Natural killer cell treated with Interleukin-12 subunit alpha and Interleukin-12 subunit beta and Interleukin-15 and Interleukin-18, amount 100 ng/mL, for 72 hours (primary cell): Measurements from ENCODE around the gene POLR1B. TPM values are rescaled to one million over a fixed set of nuclear protein-coding genes. Genes with fewer than 3 reads are reported as not detected.
"Not testable (repeated sequence)": the region's sequence is repeated elsewhere in the genome, so short reads cannot be mapped to it uniquely, and the experiment has no call there.

Experiments used
- ATAC-seq, 2 donors: fragments of 150-1000 bp; cut with Tn5 transposase in 1 of 2; sonication (Bioruptor Pico), chemical (Tn5 transposase) in 1 of 2; 2 replicates each; pipeline ENCODE4 v1.10.0; 2021
- DNase-seq: peaks from one replicate; pipeline ENCODE4 v3.0.0; 2022; ENCODE audit warnings: low spot score
- H3K27ac Mint-ChIP-seq, 2 donors: 1 replicate in 1 of 2; 2 replicates in 1 of 2; pipeline ENCODE4 v1.8.0; 2022; ENCODE audit warnings: mixed read lengths in 2 of 2, mild to moderate bottlenecking in 1 of 2, moderate library complexity in 1 of 2
- H3K27me3 Mint-ChIP-seq, 2 donors: 1 replicate in 1 of 2; 2 replicates in 1 of 2; pipeline ENCODE4 v1.8.0; 2022; ENCODE audit warnings: mixed read lengths in 2 of 2
- H3K36me3 Mint-ChIP-seq: one replicate; pipeline ENCODE4 v1.8.0; 2022; ENCODE audit warnings: mixed read lengths
- H3K4me1 Mint-ChIP-seq, 2 donors: 1 replicate in 1 of 2; 2 replicates in 1 of 2; pipeline ENCODE4 v1.8.0; 2022; ENCODE audit warnings: low read depth in 2 of 2, mixed read lengths in 2 of 2, mild to moderate bottlenecking in 1 of 2
- H3K4me3 Mint-ChIP-seq: one replicate; pipeline ENCODE4 v1.8.0; 2022; ENCODE audit warnings: mixed read lengths
- H3K9me3 Mint-ChIP-seq: 2 replicates; pipeline ENCODE4 v1.8.0; 2022; ENCODE audit warnings: mixed read lengths
- total RNA-seq, 2 donors: library from RNA; stranded (reverse); gene quantifications; one replicate each; pipeline ENCODE4 v1.2.3, GENCODE V29; 2022

Gene POLR1B
- 10 to 100 TPM; 42.6 to 89.3 TPM for total RNA-seq

GRCh38 chr2:112542123-112542983, at the start of gene POLR1B:
Gene POLR1B, plus strand, starts transcription at chr2:112542465. Its CDS starts 30 bp downstream, at chr2:112542495.
- ATAC-seq (peak; percentile 91 to 94), DNase-seq (peak; percentile 88)
- Mint-ChIP-seq H3K27me3 (no peaks in the 10 kb centered on the region), H3K4me1 (peaks cover 8 to 15% of the 10 kb centered on the region in 2 donors), H3K27ac (no peak within 1 kb of the TSS), H3K9me3 (no peaks in the 10 kb centered on the region), H3K36me3 (peaks cover 5% of the 10 kb centered on the region), H3K4me3 (no peak within 1 kb of the TSS)

GRCh38 chr2:112493048-112493447, 49.2 kb upstream of the POLR1B start:
- Mint-ChIP-seq H3K9me3 (no peaks in the 10 kb centered on the region), H3K27ac (no peak overlapping the region), H3K4me3 (no peak overlapping the region), H3K36me3 (no peaks in the 10 kb centered on the region), H3K4me1 (no peaks in the 10 kb centered on the region), H3K27me3 (no peaks in the 10 kb centered on the region)
- DNase-seq (no peak), ATAC-seq (no peak)

- ATAC-seq: no peak
- Mint-ChIP-seq H3K4me3 (no peak overlapping the region), H3K27me3 (no peaks in the 10 kb centered on the region), H3K27ac (no peak overlapping the region), H3K36me3 (no peaks in the 10 kb centered on the region), H3K9me3 (no peaks in the 10 kb centered on the region), H3K4me1 (no peaks in the 10 kb centered on the region)
- no peak for DNase-seq
Observed at GRCh38 chr2:112493858-112494648, 48.2 kb upstream of the POLR1B start.

- no peak for DNase-seq
- no peak overlapping the region for H3K4me3 Mint-ChIP-seq
- H3K9me3 Mint-ChIP-seq: no peaks in the 10 kb centered on the region
- H3K27ac Mint-ChIP-seq: no peak overlapping the region
- H3K36me3 Mint-ChIP-seq: no peaks in the 10 kb centered on the region
- no peaks in the 10 kb centered on the region for H3K4me1 Mint-ChIP-seq
- no peaks in the 10 kb centered on the region for H3K27me3 Mint-ChIP-seq
- ATAC-seq: no peak
Observed at GRCh38 chr2:112494828-112495227, 47.4 kb upstream of the POLR1B start.

GRCh38 chr2:112495878-112496277, 46.4 kb upstream of the POLR1B start:
- not testable (repeated sequence) for ATAC-seq, H3K36me3 Mint-ChIP-seq, DNase-seq, H3K27me3 Mint-ChIP-seq, H3K9me3 Mint-ChIP-seq, H3K27ac Mint-ChIP-seq, H3K4me1 Mint-ChIP-seq, H3K4me3 Mint-ChIP-seq

- H3K27me3 Mint-ChIP-seq, H3K27ac Mint-ChIP-seq, H3K9me3 Mint-ChIP-seq, H3K4me3 Mint-ChIP-seq, H3K4me1 Mint-ChIP-seq, DNase-seq, H3K36me3 Mint-ChIP-seq: not testable (repeated sequence)
- peak in 1 of 2 donors; percentile 61 for ATAC-seq
Observed at GRCh38 chr2:112500850-112501484, 41.3 kb upstream of the POLR1B start.

GRCh38 chr2:112509239-112509998, 32.8 kb upstream of the POLR1B start:
- not testable (repeated sequence) for H3K27me3 Mint-ChIP-seq, H3K4me1 Mint-ChIP-seq, H3K36me3 Mint-ChIP-seq, H3K9me3 Mint-ChIP-seq, H3K4me3 Mint-ChIP-seq, DNase-seq, ATAC-seq
- peak overlapping the region in 1 of 2 donors; percentile 28 for H3K27ac Mint-ChIP-seq

GRCh38 chr2:112516801-112517200, 25.5 kb upstream of the POLR1B start:
- ATAC-seq (no peak), DNase-seq (no peak)
- H3K36me3 Mint-ChIP-seq: peaks cover 6% of the 10 kb centered on the region
- H3K27ac Mint-ChIP-seq: no peak overlapping the region
- no peaks in the 10 kb centered on the region for H3K9me3 Mint-ChIP-seq
- H3K4me3 Mint-ChIP-seq: no peak overlapping the region
- no peaks in the 10 kb centered on the region for H3K27me3 Mint-ChIP-seq
- H3K4me1 Mint-ChIP-seq: peaks cover 0 to 5% of the 10 kb centered on the region in 2 donors

- Mint-ChIP-seq H3K36me3 (peaks cover 23% of the 10 kb centered on the region), H3K27me3 (no peaks in the 10 kb centered on the region), H3K9me3 (no peaks in the 10 kb centered on the region), H3K27ac (no peak overlapping the region), H3K4me1 (peaks cover 0 to 5% of the 10 kb centered on the region in 2 donors), H3K4me3 (no peak overlapping the region)
- DNase-seq (no peak), ATAC-seq (no peak)
Observed at GRCh38 chr2:112518807-112519206, 23.5 kb upstream of the POLR1B start.

GRCh38 chr2:112519506-112519905, 22.8 kb upstream of the POLR1B start:
- Mint-ChIP-seq H3K9me3 (no peaks in the 10 kb centered on the region), H3K4me1 (peaks cover 0 to 5% of the 10 kb centered on the region in 2 donors), H3K36me3 (peaks cover 22% of the 10 kb centered on the region), H3K27me3 (no peaks in the 10 kb centered on the region), H3K4me3 (no peak overlapping the region), H3K27ac (no peak overlapping the region)
- no peak for ATAC-seq
- no peak for DNase-seq

GRCh38 chr2:112520234-112520783, 22.0 kb upstream of the POLR1B start:
- H3K27me3 Mint-ChIP-seq: no peaks in the 10 kb centered on the region
- no peak overlapping the region for H3K4me3 Mint-ChIP-seq
- H3K27ac Mint-ChIP-seq: no peak overlapping the region
- DNase-seq (no peak), ATAC-seq (no peak)
- no peaks in the 10 kb centered on the region for H3K9me3 Mint-ChIP-seq
- H3K4me1 Mint-ChIP-seq: peaks cover 0 to 5% of the 10 kb centered on the region in 2 donors
- H3K36me3 Mint-ChIP-seq: peaks cover 17% of the 10 kb centered on the region

GRCh38 chr2:112523291-112523777, 18.9 kb upstream of the POLR1B start:
- DNase-seq (no peak), ATAC-seq (no peak)
- H3K27ac Mint-ChIP-seq: no peak overlapping the region
- no peak overlapping the region for H3K4me3 Mint-ChIP-seq
- no peaks in the 10 kb centered on the region for H3K9me3 Mint-ChIP-seq
- H3K27me3 Mint-ChIP-seq: no peaks in the 10 kb centered on the region
- H3K36me3 Mint-ChIP-seq: peaks cover 17% of the 10 kb centered on the region
- peaks cover 0 to 9% of the 10 kb centered on the region in 2 donors for H3K4me1 Mint-ChIP-seq

- H3K9me3 Mint-ChIP-seq, H3K27me3 Mint-ChIP-seq, H3K4me3 Mint-ChIP-seq, DNase-seq, H3K4me1 Mint-ChIP-seq, H3K27ac Mint-ChIP-seq, ATAC-seq: not testable (repeated sequence)
- peaks cover 17% of the 10 kb centered on the region for H3K36me3 Mint-ChIP-seq
Observed at GRCh38 chr2:112524276-112524675, 18.0 kb upstream of the POLR1B start.
